HepG2 (cell line): ENCODE results near the gene TBX10. TPM values are rescaled to one million over a fixed set of nuclear protein-coding genes. Genes with fewer than 3 reads are reported as not detected.

ENCODE experiments used
- BCLAF1 ChIP-seq: fragments of 450-650 bp; IDR thresholded peaks from 2 replicates; pipeline ENCODE4 v1.6.1; 2017; ENCODE audit warnings: mild to moderate bottlenecking
- BRCA1 ChIP-seq: sonication (generic); formaldehyde crosslinking; IDR thresholded peaks from 2 replicates; pipeline ENCODE4 v1.4.0; 2020; ENCODE audit warnings: missing genetic modification reagents
- EP300 ChIP-seq, 3 experiments: sonication (generic) in 1 of 3; formaldehyde crosslinking in 1 of 3; IDR thresholded peaks; 2 replicates each; pipeline versions ENCODE4 v1.5.1 to v1.6.1; 2011 to 2020; ENCODE audit warnings: low read depth in 2 of 3, low read length in 2 of 3, borderline replicate concordance in 1 of 3, improper control_type of control experiment in 1 of 3, mild to moderate bottlenecking in 1 of 3, missing genetic modification reagents in 1 of 3, moderate library complexity in 1 of 3
- MTF2 ChIP-seq: sonication (generic); formaldehyde crosslinking; IDR thresholded peaks from 2 replicates; pipeline ENCODE4 v1.5.0; 2020; ENCODE audit warnings: missing genetic modification reagents, borderline replicate concordance
- MXD1 ChIP-seq: sonication (generic); formaldehyde crosslinking; IDR thresholded peaks from 2 replicates; pipeline ENCODE4 v1.4.0; 2020; ENCODE audit warnings: mild to moderate bottlenecking, missing genetic modification reagents
- MXD4 ChIP-seq: IDR thresholded peaks from 2 replicates; pipeline ENCODE4 v1.6.1; 2016; ENCODE audit warnings: mild to moderate bottlenecking, missing biosample characterization, missing genetic modification reagents
- MYNN ChIP-seq: sonication (generic); formaldehyde crosslinking; IDR thresholded peaks from 2 replicates; pipeline ENCODE4 v1.4.0; 2020; ENCODE audit warnings: mild to moderate bottlenecking, low read depth, missing genetic modification reagents
- NFYC ChIP-seq: IDR thresholded peaks from 2 replicates; pipeline ENCODE4 v1.6.1; 2016; ENCODE audit warnings: missing genetic modification reagents, missing compliant biosample characterization
- SOX6 ChIP-seq, 2 experiments: fragments of 450-650 bp in 1 of 2; sonication (generic) in 1 of 2; formaldehyde crosslinking in 1 of 2; IDR thresholded peaks; 2 replicates each; pipeline versions ENCODE4 v1.4.0 to v1.6.1; 2017 to 2020; ENCODE audit warnings: antibody characterized with exemption in 1 of 2, mild to moderate bottlenecking in 1 of 2, missing genetic modification reagents in 1 of 2
- SP2 ChIP-seq: sonication (generic); formaldehyde crosslinking; IDR thresholded peaks from 2 replicates; pipeline ENCODE4 v1.5.1; 2020; ENCODE audit warnings: mild to moderate bottlenecking, missing genetic modification reagents
- TBL1XR1 ChIP-seq: fragments of 150-350 bp; IDR thresholded peaks from 2 replicates; pipeline ENCODE4 v1.6.1; 2014; ENCODE audit warnings: borderline replicate concordance, low read length; ENCODE audit not compliant: partially characterized antibody
- ZFP1 ChIP-seq: IDR thresholded peaks from 2 replicates; pipeline ENCODE4 v1.6.1; 2016
- ZFP41 ChIP-seq: sonication (generic); formaldehyde crosslinking; IDR thresholded peaks from 2 replicates; pipeline ENCODE4 v1.4.0; 2020; ENCODE audit warnings: mild to moderate bottlenecking, missing genetic modification reagents, borderline replicate concordance
- ZNF24 ChIP-seq: fragments of 450-650 bp; IDR thresholded peaks from 2 replicates; pipeline ENCODE4 v1.6.1; 2017; ENCODE audit warnings: antibody characterized with exemption, mild to moderate bottlenecking
- ZNF484 ChIP-seq: sonication (generic); formaldehyde crosslinking; IDR thresholded peaks from 2 replicates; pipeline ENCODE4 v1.5.1; 2020; ENCODE audit warnings: mild to moderate bottlenecking, low read depth, missing genetic modification reagents, borderline replicate concordance
- ZNF558 ChIP-seq: sonication (generic); formaldehyde crosslinking; IDR thresholded peaks from 2 replicates; pipeline ENCODE4 v1.9.0; 2022; ENCODE audit warnings: mild to moderate bottlenecking, missing genetic modification reagents, borderline replicate concordance
- ZNF563 ChIP-seq: sonication (generic); formaldehyde crosslinking; IDR thresholded peaks from 2 replicates; pipeline ENCODE4 v1.8.0; 2022; ENCODE audit warnings: mild to moderate bottlenecking, moderate library complexity, missing genetic modification reagents
- ZNF788 ChIP-seq: sonication (generic); formaldehyde crosslinking; IDR thresholded peaks from 2 replicates; pipeline ENCODE4 v1.5.0; 2020; ENCODE audit warnings: mild to moderate bottlenecking, missing genetic modification reagents, borderline replicate concordance
- polyA plus RNA-seq, 8 experiments: library from polyadenylated mRNA; depleted of rRNA in 3 of 8; stranded (reverse) in 7 of 8; unstranded in 1 of 8; fragments of >200 nt; fragmentation: Illumina TruSeq in 4 of 8; extraction: Trizol in 4 of 8; gene quantifications; 2 replicates each; pipeline versions ENCODE4 v1.2.1 to v1.2.3, GENCODE V29; 2011 to 2016; ENCODE audit warnings: low read depth in 4 of 8, missing spikeins in 1 of 8, mixed read lengths in 1 of 8; ENCODE audit not compliant: insufficient read depth in 1 of 8
- total RNA-seq, 5 experiments: library from RNA; depleted of rRNA; stranded (reverse); fragments of >200 nt; fragmentation: Illumina TruSeq; extraction: Trizol; gene quantifications; 2 replicates each; pipeline ENCODE4 v1.2.3, GENCODE V29; 2016; ENCODE audit warnings: low read depth in 1 of 5
- TF ChIP-seq, protein P1 (sequence below): sonication (generic); formaldehyde crosslinking; IDR thresholded peaks from 2 replicates; pipeline ENCODE4 v1.4.0; 2020; ENCODE audit warnings: mild to moderate bottlenecking, missing genetic modification reagents
- TF ChIP-seq, protein P2 (sequence below): sonication (generic); formaldehyde crosslinking; conservative IDR thresholded peaks from 2 replicates; pipeline ENCODE4 v1.4.0; 2020; ENCODE audit warnings: missing genetic modification reagents

TBX10 gene
- total and polyA plus RNA-seq, 2 of the 13 experiments (the other 11 are each of a cell fraction or from before 2014, with no cell fraction given) = 0.27 to 1.7 TPM

GRCh38 chr11:67606492-67607295 lies 32.9 kb downstream of the TBX10 start, which contains the start of gene NDUFV1 (continued):
- TF ChIP-seq, protein P1, sequence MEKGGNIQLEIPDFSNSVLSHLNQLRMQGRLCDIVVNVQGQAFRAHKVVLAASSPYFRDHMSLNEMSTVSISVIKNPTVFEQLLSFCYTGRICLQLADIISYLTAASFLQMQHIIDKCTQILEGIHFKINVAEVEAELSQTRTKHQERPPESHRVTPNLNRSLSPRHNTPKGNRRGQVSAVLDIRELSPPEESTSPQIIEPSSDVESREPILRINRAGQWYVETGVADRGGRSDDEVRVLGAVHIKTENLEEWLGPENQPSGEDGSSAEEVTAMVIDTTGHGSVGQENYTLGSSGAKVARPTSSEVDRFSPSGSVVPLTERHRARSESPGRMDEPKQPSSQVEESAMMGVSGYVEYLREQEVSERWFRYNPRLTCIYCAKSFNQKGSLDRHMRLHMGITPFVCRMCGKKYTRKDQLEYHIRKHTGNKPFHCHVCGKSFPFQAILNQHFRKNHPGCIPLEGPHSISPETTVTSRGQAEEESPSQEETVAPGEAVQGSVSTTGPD = no peak
- TF ChIP-seq BRCA1 (CRISPR knock-in tag) (no peak), ZNF563 (CRISPR knock-in tag) (no peak), MXD1 (CRISPR knock-in tag) (no peak; the same call in 1 of the 2 replicates), ZFP1 (CRISPR knock-in tag) (no peak; the same call in 1 of the 2 replicates), ZNF24 (no peak), ZNF558 (CRISPR knock-in tag) (no peak), ZNF788 (CRISPR knock-in tag) (peak; percentile 93; the same call in 1 of the 2 replicates), NFYC (CRISPR knock-in tag) (peak; percentile 62; the same call in 1 of the 2 replicates), MTF2 (no peak), SOX6 (IDR thresholded peaks at IDR 0.05) (no peak), SOX6 (CRISPR knock-in tag; IDR thresholded peaks at IDR 0.05) (no peak; the same call in none of the 2 replicates), SP2 (CRISPR knock-in tag) (peak; percentile 76), EP300 (IDR thresholded peaks at IDR 0.05; ENCODE audit: low read depth in 2 of 2, low read length in 2 of 2) (no peak), EP300 (CRISPR knock-in tag; IDR thresholded peaks at IDR 0.05; ENCODE audit: borderline replicate concordance) (no peak), TBL1XR1 (no peak), ZFP41 (no peak), MYNN (no peak), BCLAF1 (no peak), MXD4 (peak; percentile 70; the same call in 1 of the 2 replicates), ZNF484 (CRISPR knock-in tag) (no peak)
- TF ChIP-seq, protein P2, sequence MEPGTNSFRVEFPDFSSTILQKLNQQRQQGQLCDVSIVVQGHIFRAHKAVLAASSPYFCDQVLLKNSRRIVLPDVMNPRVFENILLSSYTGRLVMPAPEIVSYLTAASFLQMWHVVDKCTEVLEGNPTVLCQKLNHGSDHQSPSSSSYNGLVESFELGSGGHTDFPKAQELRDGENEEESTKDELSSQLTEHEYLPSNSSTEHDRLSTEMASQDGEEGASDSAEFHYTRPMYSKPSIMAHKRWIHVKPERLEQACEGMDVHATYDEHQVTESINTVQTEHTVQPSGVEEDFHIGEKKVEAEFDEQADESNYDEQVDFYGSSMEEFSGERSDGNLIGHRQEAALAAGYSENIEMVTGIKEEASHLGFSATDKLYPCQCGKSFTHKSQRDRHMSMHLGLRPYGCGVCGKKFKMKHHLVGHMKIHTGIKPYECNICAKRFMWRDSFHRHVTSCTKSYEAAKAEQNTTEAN (CRISPR knock-in tag) = no peak
